Type B pancreatic cell (in vitro differentiated cells): ENCODE measurements around the gene SCLT1. TPM values are rescaled to one million over a fixed set of nuclear protein-coding genes. Genes with fewer than 3 reads are reported as not detected.
A peak's percentile ranks its signal among the peaks of the same experiment; 100 is the strongest.

Experiments used
- DNase-seq: peaks from one replicate; pipeline ENCODE4 v3.0.0; 2021; ENCODE audit warnings: mixed read lengths; ENCODE audit not compliant: unreplicated experiment; ENCODE audit errors: extremely low spot score
- H3K27ac Mint-ChIP-seq: 2 replicates; pipeline ENCODE4 v1.8.0; 2021; ENCODE audit warnings: mild to moderate bottlenecking, mixed read lengths
- H3K27me3 Mint-ChIP-seq: 2 replicates; pipeline ENCODE4 v1.8.0; 2021; ENCODE audit warnings: mixed read lengths
- H3K36me3 Mint-ChIP-seq: 2 replicates; pipeline ENCODE4 v1.8.0; 2021; ENCODE audit warnings: mixed read lengths
- H3K4me1 Mint-ChIP-seq: one replicate; pipeline ENCODE4 v1.8.0; 2021; ENCODE audit warnings: mixed read lengths; ENCODE audit not compliant: unreplicated experiment
- H3K4me3 Mint-ChIP-seq: 2 replicates; pipeline ENCODE4 v1.8.0; 2021; ENCODE audit warnings: mild to moderate bottlenecking, mixed read lengths
- H3K9me3 Mint-ChIP-seq: 2 replicates; pipeline ENCODE4 v1.8.0; 2021; ENCODE audit warnings: mixed read lengths
- CTCF ChIP-seq: fragments of 200-600 bp; sonication (generic); conservative IDR thresholded peaks from 2 replicates; pipeline ENCODE4 v1.5.0; 2021; ENCODE audit warnings: antibody characterized with exemption, mild to moderate bottlenecking
- total RNA-seq: library from RNA; stranded (reverse); gene quantifications from 2 replicates; pipeline ENCODE4 v1.2.1, GENCODE V29; 2021; ENCODE audit warnings: low replicate concordance

Gene SCLT1
- total RNA-seq, 1 donor from 2014 or later, result 21.2 TPM

- TF ChIP-seq CTCF, result no peak
- Mint-ChIP-seq H3K27ac (peak overlapping the region; percentile 34), H3K4me1 (peaks cover 19% of the 10 kb centered on the region), H3K27me3 (no peaks in the 10 kb centered on the region), H3K9me3 (peaks cover 6% of the 10 kb centered on the region), H3K4me3 (no peak overlapping the region), H3K36me3 (peaks cover 40% of the 10 kb centered on the region)
- DNase-seq, result no peak
These were observed 248.4 kb downstream of the SCLT1 start for GRCh38 chr4:128844931-128845330.

- Mint-ChIP-seq H3K36me3 (peaks cover 24% of the 10 kb centered on the region), H3K4me1 (peaks cover 19% of the 10 kb centered on the region), H3K9me3 (peaks cover 6% of the 10 kb centered on the region), H3K27ac (peak overlapping the region; percentile 97), H3K4me3 (peak overlapping the region; percentile 68), H3K27me3 (no peaks in the 10 kb centered on the region)
- DNase-seq, result no peak
- no peak for TF ChIP-seq CTCF
These were observed 251.9 kb downstream of the SCLT1 start for GRCh38 chr4:128841402-128841801.

GRCh38 chr4:128840711-128841318 is 252.5 kb downstream of the SCLT1 start:
- peaks cover 19% of the 10 kb centered on the region for H3K4me1 Mint-ChIP-seq

GRCh38 chr4:128837679-128838078 is 255.7 kb downstream of the SCLT1 start:
- H3K36me3 Mint-ChIP-seq, result peaks cover 17% of the 10 kb centered on the region
- no peak overlapping the region for H3K4me3 Mint-ChIP-seq

More at GRCh38 chr4:128840711-128841318, 252.5 kb downstream of the SCLT1 start:
- Mint-ChIP-seq H3K36me3 (peaks cover 24% of the 10 kb centered on the region), H3K4me3 (peak overlapping the region; percentile 68), H3K9me3 (peaks cover 6% of the 10 kb centered on the region), H3K27ac (peak overlapping the region; percentile 97), H3K27me3 (no peaks in the 10 kb centered on the region)
- TF ChIP-seq CTCF, result peak; percentile 22
- no peak for DNase-seq

GRCh38 chr4:128837198-128837597 is 256.1 kb downstream of the SCLT1 start:
- Mint-ChIP-seq H3K36me3 (peaks cover 21% of the 10 kb centered on the region), H3K9me3 (peaks cover 6% of the 10 kb centered on the region), H3K4me3 (no peak overlapping the region), H3K4me1 (peaks cover 26% of the 10 kb centered on the region), H3K27ac (no peak overlapping the region), H3K27me3 (no peaks in the 10 kb centered on the region)
- DNase-seq, result no peak
- no peak for TF ChIP-seq CTCF

More at GRCh38 chr4:128837679-128838078, 255.7 kb downstream of the SCLT1 start:
- Mint-ChIP-seq H3K9me3 (peaks cover 6% of the 10 kb centered on the region), H3K27ac (no peak overlapping the region), H3K4me1 (peaks cover 21% of the 10 kb centered on the region), H3K27me3 (no peaks in the 10 kb centered on the region)
- TF ChIP-seq CTCF, result no peak
- no peak for DNase-seq
